ELF-1 (cell line): ENCODE data around the gene CHCHD6.

Source experiments
- DNase-seq: peaks from one replicate; pipeline ENCODE4 v3.0.0-alpha.2; 2016; ENCODE audit warnings: low read depth, low spot score

The CHCHD6 gene

DNA sequence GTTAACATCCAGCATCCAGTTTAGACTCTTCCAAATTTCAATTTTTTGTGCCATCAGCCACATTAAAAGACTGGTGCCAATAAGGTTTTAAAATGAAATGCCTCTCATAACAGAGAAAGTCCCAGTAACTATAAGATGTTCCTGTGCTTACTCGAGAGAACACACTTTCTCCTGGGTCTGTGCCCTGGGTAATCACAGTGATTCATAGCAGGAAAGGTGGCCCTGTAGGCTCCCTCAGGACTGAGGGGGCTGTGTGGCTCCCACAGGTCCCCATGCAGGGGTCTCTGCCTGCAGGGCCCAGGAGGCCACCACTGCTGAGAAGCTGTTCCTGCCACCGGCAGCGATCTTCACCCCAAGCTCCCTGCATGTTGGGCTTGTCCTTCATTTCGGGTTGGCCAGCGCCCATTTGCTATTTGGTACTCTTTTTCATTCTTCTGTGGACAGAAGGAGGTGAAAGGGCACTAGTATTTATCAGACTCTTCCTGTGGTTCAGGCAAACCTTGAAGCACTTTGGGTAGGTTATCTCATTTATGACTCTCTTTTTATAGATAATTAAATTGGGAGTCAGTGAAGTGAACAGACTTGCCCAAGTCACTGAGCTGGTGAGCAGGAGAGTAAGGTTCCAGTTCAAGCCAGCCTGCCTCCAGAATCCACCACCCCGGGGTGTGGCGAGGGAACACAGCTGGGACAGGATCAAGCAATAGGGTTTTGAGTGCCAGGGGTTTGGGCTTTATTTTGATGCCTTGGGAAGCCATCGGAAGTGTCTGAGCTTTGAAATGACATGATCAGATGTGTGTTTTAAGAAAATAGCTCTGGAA lies 234.7 kb downstream of the CHCHD6 start:
- no peak for DNase-seq

DNA sequence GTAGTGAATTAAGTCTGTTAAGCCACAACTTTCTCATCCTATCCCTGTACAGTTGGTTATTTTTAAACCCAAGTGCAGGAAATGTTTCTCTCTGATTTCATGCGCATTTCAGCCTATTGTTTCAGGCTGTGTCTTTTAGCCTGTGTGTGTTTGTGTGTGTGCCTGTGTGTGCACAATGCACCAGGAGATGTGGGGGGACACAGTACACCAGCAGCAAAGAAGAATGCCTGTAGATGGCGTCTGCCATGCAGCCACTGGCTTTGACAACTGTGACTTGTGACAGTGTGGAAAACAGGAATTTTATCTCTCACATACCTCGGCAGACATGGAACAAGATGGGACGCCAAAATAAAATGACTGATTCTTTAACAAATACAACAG lies 235.3 kb downstream of the CHCHD6 start:
- DNase-seq, result no peak

DNA sequence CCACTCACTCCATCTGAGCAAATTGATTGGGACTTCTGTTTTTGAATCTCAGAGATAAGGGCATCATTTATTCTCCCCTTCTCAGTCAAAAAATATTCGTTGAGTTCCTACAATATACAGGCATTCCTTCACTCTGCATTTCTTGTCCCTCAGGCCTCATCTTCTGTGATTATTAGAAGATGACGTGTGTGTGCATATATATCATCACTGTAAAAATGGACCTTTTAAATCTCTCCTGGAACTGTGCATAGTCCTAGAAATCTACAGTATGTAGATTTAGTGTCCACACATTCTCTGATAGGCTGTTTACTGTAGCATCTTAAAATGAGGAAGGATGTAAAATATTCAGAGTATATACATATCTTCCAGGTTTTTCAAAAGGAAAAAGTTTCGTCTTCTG lies 235.7 kb downstream of the CHCHD6 start:
- DNase-seq, result no peak

DNA sequence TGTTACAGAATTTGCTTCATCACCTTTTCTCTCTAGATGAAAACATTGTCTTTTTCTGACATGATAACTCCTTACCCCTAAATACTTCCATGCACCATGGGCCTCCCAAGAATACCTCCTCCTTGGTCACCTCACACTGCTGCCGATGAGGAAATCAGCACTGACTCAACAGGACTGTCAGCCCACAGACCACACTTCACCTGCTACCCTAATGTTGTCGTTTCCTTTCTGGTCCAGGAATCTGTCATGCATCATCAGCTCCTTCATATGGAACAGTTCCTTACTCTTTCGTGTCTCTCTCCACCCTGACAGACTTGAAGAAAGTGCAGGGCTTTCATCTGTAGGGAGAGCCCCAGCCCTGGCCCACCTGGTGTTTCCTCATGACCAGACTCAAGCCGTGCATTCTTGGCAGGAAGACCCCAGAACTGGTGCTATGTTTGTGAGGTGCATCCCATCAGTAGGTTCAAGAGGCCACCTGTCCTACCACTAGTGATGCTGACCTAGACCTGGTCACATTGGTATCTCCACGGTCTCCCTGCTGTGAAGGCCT lies 237.8 kb downstream of the CHCHD6 start:
- no peak for DNase-seq

DNA sequence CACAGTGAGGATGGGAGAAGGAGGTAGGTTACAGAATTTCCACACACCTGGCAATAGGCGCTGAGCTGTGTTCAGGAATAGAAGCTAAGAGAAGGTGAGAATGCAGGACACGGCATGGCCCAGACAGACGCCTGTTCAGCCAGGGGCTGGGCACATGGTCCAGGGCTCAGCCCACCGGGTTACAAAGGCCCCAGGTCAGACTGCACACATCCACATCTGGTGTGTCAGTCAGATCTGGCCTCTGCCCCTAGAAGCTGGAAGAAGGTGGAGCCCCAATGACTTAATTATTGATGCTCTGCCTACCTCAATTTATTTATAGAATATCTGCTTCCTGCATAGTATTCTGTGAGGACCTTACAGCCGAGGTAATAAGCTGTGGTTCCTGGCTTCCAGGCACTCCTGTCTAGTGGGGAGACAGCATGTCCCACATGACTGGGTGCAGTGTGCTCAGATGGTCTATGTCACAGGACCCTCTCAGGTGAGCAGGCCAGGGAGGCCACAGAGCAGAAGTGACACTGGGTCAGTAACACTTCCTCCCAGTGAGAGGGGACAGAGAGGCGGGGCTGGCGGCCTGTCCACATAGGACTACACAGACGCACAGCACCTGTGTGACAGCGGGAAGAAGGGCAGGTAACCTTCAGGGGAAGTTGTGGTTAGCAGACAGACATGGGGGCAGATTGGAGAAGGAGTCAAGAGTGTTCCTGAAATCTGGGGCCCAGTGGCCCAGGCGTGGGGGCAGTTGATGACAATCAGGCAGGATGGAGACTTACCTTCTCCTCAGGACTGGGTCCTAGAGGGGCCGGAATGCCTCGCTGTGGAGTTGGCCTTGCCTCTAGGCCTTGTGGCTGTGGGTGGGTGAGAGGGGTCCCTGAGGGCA lies 240.3 kb downstream of the CHCHD6 start:
- DNase-seq, result no peak

DNA sequence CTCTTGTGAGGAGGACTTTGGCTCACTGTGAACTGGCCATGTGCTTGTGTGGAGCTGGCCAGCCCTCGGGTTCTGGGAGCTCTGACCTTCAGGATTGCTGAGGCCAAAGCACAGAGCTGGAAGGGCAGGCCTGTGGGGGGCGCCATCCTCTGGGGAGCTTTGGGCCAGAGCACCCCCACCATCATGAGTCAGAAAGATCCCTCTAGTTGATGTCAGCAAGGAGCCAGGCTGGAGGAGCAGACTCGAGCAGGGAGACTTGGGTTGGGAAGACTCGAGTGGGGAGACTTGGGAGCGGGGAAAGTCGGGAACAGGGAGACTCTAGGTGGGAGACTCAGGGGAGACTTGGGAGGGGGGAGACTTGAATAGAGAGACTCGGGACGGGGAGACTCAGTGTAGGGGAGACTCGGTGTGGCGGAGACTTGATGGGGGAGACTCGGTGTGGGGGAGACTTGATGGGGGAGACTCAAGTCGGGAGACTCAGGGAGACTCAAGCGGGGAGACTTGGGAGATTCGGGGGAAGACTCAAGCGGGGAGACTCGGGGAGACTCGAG lies 241.2 kb downstream of the CHCHD6 start:
- DNase-seq, result no peak

DNA sequence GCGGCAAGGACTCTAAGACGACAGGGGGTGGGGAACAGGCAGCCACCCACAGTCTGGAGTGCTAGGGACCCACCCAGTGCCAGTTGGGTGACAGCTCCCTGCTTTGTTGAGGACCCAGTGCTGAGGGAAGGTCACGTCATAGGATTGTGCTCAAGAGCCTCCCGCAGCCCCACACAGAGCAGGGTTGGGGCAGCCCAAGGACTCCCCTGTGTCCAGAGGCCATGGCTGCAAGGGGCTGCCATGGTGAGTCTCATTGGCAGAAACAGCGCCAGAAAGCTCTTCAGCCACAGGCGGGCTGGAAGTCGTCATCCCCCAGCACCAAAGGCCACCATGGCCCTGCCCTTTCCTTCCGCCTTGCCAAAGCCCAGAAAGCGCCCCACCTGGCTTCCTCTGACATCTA lies 241.9 kb downstream of the CHCHD6 start:
- DNase-seq, result no peak

DNA sequence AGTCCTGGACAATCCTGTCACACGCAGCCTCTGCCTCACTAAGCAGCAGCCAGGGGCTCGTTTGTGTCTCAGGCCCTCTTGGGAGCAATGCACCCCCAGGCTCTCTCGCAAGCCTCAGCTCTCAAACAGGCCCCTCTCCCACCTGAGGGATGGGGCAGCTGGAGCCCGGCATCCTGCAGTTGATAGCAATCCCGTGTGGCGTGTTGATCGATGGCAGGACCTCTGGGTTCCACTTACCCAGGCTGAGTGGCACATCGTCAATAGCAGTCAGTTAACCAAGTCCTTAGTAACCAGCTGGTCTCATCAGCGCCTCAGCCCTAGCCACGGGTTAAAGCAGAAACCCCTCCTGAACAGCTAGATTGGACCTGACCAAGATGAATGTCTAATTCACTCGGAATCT lies 242.4 kb downstream of the CHCHD6 start:
- DNase-seq, result no peak

DNA sequence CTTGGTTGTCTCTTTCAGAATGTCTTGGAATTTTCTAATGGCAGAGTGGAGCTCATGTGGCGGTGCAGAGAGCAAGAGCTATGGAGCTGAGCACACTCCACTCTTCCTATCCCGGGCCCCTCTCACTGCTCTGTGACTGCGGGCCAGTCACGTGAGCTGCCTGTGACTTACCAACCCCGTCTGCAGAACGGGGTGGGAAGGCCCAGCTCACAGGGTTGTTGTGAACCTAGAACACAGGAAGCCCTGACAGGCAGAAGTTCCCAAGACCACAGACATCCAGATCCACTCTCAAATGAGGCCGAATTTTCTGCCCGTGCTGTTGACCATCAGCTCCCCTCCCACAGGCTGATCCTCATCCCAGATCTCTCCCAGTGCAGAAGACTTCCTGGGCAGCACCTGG lies 243.4 kb downstream of the CHCHD6 start:
- DNase-seq, result no peak

DNA sequence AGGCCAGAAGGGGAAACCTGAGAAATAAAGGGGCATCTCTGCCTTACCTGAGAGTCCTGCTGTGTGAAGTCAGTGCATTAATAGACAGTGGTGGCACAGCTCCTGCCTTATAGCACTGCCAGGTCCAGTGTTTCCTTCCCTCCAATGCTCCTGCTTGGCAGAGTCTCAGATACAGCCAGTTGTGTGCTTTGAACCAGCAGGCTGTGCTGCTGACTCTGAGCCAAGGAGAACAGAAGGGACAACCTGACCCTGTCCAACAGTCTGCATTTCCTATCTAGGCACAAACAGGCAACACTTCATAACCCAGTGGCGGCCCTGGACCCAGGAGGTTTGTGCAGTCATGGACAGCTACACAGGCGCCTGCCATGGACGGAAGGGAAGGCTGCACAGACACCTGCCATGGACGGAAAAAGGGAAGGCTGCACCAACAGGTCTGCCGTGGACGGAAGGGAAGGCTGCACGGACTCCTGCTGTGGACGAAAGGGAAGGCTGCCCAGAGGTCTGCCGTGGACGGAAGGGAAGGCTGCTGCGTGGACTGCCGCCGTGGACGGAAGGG lies 245.0 kb downstream of the CHCHD6 start:
- no peak for DNase-seq

DNA sequence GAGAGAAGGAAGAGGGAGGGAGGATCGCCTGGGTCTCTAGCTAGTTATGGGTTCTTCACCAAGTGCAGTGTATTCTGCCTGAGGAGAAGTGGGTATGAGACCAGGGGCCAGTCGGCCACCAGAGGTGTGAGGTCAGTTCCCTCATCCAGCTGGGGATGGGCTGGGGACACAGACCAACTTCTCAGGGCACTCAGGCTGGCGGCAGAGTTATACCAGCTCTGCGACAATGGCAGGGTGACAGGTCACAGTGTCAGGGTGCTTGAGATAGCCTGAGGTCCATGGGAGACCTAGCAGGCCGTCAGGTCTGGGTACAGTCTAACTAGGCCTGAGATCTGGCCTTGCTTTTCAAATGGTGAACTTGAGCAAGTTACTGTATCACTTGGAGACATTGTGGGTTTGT lies 247.5 kb downstream of the CHCHD6 start:
- DNase-seq, result no peak

DNA sequence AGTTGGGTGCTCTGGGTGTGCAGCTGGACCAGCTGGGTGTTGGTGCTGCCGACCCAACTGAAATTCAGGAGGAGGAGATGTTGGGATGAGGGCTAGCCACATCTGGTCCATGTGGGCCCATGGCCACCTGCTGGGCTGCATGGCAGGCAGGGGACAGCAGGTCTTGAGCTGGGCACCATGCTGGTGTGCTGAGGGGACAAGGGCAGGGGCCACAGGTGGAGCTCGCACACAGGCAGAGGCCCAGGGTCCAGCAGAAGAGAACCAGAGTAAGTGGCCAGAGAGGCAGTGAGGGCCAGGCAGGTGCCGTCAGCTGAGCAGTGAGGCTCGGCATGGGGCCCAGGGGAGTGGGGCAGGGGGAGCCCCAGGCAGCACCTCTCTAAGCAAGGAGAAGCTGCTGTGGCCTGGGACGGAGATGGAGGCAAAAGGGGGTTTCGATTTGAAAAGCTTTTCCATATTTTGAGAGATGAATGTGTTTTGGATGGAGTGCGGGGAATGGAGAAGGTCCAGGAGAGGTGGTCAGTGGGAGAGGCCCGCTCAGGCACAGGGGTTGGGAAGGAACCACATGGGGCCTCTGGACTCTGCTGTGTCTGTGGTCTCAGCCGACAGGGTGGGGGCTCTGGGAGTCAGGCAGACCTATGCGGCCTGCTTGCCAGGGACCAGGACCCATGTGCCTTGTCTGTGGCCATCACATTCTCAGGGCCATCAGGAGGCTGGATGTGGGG lies 248.4 kb downstream of the CHCHD6 start:
- DNase-seq, result no peak

DNA sequence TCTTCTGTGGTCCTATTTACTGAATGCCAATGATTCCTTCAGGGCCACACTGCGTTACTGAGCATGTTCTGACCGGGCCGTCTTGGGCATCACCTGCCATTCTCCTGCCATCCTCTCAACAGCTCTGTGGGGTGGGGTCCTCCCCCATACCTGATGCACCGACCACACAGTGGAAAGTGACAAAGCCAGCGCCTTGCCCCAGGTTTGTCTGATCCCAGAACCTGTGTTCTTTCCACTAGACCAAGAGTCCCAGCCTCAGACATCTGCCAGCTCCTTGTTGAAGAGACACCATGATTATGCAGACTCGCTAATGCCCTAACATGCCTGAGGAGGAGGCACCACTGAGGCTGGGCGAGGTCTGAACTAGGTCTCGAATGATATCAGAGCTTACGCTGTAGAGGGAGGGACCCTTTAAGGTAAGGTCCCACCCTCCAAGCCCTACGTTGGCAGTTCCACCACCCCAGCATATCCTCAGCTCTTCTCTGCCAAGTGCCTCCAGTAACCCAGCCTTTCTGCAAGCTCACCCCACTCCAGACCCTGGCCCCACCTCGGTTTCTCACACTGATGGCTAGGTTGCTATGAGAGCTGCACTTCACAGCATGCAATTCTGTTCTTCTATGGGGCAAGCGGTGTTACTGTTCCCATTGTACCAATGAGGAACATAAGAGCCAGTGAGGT lies 249.1 kb downstream of the CHCHD6 start:
- no peak for DNase-seq

DNA sequence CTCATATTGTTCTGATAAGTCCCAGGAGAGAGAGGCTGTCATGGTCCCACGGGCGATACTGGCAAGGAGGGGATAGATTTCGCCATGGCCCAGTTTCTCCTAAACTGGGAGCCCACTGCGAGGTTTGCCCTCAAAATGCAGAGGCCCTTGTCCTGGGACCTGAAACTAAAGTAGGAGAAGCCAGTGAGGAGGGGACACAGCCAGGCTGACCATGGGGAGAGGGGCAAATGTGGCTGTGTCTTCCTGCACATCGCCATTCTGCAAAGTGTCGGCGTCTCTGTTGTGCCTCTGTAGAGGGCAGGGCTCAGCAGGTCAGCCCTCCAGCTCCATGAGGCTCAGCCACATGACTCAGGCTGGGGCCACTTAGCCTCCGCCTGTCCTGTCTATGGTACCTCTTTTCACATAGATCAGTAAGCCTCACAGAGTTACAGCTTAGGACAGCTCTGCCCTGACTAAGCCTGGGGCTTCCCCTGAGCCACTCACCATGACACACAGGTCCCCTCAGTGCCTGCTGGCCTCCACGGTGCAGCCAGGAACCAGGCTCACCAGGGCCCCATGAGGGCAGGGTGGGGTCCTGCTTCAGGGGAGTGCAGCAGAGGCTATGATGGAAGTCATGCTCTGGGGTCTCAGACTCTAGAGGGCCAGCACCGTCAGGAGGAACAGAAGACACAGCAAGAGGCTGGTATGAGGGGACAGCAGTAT lies 250.3 kb downstream of the CHCHD6 start:
- no peak for DNase-seq

DNA sequence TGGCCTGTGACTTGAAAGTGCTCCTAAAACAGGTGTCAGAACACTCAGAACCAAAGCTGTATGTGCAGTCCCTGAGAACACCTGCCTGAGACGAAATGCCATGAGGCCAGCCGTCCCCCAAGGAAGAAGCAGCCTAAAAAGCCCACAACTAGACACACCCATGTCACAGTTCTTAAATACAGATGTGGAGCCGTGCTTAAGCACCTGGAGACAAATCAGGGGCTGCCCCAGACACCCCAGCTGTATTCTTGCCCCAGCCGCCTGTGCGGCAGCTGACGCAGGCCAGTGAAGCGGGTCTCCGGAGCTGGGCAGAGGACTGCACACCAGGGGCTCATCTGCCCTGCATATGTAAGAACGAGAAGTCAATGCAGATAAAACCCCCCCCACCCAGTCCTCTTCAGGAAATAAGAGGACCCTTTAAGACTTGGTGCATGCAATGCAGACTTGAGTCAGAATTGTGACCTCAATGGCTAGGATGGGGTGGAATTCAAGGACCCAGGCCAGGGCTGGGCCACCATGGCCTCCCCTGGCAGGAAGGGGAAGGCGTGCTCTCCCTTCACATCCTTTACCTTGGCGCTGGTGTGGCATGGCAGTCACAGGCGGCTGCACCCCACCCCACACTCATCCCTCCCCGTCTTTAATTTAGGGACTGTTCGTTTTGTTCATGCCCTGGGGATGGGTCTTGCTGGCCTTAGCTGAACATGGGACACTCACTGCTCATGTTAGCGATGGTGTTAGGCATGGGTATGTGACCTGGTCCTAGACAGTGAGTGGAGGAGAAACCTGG lies 251.2 kb downstream of the CHCHD6 start:
- no peak for DNase-seq

DNA sequence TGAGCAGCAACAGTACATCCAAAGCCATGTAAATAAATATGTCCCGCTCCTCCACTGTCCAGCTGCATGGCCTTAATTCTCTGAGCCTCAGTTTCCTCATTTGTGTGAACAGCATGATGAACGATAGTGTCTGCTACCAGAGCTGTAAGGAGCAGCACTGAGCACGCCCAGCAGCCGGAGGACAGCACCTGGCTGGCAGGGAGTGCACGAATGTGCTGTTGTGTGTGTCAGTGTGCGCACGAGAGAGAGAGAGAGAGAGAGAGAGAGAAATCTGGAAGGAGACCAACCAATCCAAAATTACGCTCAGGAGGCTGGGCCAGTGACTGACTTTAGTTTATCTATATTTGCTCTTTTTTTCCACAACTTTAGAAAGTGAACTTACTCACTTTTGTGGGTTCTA lies 252.3 kb downstream of the CHCHD6 start:
- DNase-seq, result no peak

DNA sequence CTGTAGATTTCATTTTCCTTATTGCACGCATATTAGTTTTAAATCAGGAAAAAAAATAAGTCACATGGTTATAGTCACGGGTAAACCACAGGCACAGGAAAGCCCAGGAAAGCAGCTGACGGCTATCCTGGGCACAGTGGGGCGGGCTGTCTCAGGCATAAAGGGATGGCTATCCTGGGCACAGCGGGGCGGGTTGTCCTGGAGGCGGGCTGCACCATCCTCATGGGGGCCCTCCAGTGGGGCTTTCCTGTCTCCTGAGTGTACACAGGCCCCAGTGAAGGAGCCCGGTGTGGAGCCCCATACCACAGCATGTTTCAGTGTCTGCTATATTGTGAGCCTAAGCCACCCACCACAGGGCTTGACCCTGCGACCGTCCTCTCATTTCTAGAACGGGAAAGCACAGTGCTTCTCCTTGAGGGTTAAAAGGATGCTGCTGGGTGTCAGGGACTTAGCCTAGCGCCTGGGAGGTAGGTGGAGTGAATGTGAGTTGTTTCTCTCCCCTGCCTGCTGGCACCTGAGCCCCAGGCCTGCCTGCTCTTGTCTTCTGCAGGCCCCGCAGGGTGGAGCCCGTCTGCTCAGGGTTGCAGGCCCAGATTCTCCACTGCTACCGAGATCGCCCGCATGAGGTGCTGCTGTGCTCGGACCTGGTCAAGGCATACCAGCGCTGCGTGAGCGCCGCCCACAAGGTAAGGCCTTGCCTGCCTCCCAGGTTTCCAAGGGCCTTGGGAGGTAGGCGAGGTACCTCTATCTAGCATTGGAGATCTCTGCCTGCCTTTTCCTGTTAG lies 253.0 kb downstream of the CHCHD6 start:
- DNase-seq, result peak; percentile 80

DNA sequence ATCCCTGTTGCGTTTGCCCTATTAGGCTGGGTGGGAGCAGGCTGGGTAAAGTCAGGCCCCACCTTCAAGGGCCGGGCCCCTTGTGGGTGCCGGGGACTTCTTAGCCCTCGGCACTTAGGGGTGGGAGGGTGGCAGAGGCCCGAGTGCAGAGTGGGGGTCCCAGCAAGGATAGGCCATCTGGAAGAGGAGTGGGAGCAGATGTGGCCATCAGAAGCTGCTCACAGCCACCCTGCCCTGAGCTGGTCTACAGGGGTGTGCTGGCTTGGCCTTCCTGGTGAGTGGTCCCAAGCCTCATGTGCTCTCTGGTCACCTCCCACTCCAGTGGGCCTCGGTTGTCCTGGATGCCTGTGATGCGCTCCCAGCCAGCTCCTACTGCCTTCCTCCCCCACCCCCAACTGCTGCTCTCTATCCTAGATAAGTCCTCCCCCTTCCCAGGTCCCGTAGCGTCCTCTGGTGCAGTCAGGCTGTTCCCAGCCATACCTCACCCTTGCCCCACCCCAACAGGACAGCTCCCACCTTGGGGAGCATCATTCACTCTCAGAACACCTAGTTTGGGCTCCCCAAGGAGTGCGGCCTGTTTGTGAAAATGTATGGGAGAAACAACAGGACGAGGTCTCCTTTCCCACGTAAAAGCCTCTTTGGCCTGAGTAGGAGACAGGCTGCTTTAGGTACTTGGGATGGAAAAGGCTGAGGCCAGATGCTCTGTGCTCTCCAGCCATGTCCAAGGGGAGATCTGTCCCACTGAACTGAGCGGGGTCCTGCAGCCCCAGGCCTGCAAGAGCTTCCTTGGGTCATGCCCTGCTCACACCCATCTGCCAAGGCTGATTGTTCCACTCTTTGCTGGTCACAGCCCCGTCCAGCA lies 254.0 kb downstream of the CHCHD6 start:
- DNase-seq, result no peak
